Activated naive CD8-positive, alpha-beta T cell treated with anti-CD3 and anti-CD28 coated beads, Interleukin-2, amount 50 U/mL, for 24 hours (primary cell): ENCODE measurements around the gene STRADB.

Source experiments
- ATAC-seq: fragments of 150-1000 bp; cut with Tn5 transposase; one replicate; pipeline ENCODE4 v1.10.0; 2021
- DNase-seq: peaks from one replicate; pipeline ENCODE4 v3.0.0; 2021
- H3K27ac Mint-ChIP-seq: one replicate; pipeline ENCODE4 v1.8.0; 2021; ENCODE audit warnings: mild to moderate bottlenecking, mixed read lengths
- H3K27me3 Mint-ChIP-seq: one replicate; pipeline ENCODE4 v1.8.0; 2021; ENCODE audit warnings: mixed read lengths
- H3K36me3 Mint-ChIP-seq: one replicate; pipeline ENCODE4 v1.8.0; 2021; ENCODE audit warnings: low read depth, mixed read lengths
- H3K4me1 Mint-ChIP-seq: one replicate; pipeline ENCODE4 v1.8.0; 2021; ENCODE audit warnings: mixed read lengths
- H3K4me3 Mint-ChIP-seq: one replicate; pipeline ENCODE4 v1.8.0; 2021; ENCODE audit warnings: mild to moderate bottlenecking, moderate library complexity, mixed read lengths
- H3K9me3 Mint-ChIP-seq: one replicate; pipeline ENCODE4 v1.8.0; 2021; ENCODE audit warnings: mixed read lengths

STRADB gene

GRCh38 chr2:201451292-201452057, at the start of gene STRADB, which contains the start of gene TRAK2:
STRADB (plus strand) TSS chr2:201451740; CDS start chr2:201454841, 3,101 bp downstream.
TRAK2 (minus strand) TSS chr2:201451458; CDS start chr2:201420507, 30,951 bp downstream.
- ATAC-seq (peak; percentile 92), DNase-seq (peak; percentile 95)
- Mint-ChIP-seq H3K4me3 (peak within 1 kb of the TSS; percentile 90), H3K27me3 (no peaks in the 10 kb centered on the region), H3K27ac (peak within 1 kb of the TSS; percentile 90), H3K9me3 (no peaks in the 10 kb centered on the region), H3K4me1 (peaks cover 58% of the 10 kb centered on the region), H3K36me3 (peaks cover 12% of the 10 kb centered on the region)

DNA sequence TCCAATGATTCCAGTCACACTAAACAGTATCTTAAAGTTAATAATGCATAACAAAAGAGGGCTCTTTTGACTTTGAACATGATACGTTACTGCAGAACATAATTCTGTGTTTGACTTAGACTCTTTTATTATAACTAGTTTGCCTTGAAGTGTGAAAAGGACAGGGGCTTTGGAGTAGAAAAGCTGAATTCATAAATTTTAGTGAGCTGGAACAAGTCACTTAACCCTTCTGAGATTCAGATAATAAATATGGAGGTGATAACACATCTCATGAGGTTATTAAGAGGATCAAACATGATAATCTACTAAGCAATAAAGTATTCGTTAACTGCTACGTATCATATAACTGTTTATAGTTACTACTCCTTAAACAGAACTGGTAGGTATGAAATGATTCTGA, 49.7 kb upstream of the STRADB start:
- ATAC-seq, result no peak

DNA sequence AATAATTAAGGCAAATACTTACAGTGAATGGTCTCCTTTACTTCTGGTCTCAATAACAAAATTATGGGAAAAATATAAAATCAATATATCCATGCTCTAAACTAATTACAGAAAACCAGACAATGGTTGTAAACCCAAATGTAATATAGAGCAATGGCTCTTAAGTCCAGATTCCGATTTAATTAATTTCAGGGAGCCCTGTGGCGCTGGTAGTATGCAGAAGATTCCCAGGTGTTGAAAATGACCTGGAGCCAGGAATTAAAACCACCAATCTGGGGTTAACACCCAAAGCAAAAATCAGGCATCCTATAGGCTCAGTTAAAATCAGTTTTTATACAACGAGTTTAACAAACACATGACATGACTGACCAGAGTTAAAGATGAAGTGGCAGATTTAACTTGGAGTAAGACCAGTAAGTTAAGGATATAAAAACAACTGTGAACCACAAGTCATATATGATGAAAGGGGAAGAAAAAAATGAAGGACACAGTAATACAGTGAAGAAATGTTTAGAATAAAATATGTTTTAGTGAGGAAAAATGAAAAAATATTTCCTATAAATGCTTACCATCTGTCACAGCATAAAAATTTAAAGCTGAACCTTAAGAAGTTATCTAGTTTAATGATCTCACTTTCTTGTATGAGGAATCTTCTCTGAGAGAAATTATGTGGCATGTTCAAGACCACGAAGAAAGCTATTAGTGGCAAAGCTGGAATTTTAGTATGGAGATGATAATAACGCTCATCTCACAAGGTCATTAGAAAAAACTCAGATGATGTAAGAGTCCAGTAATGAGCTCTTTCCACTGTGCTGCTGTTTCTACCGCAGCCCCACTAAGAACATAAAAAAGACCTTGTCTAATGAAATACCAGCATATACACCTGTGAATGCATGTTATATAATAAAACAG, 48.6 kb upstream of the STRADB start:
- H3K9me3 Mint-ChIP-seq, result no peaks in the 10 kb centered on the region
- H3K36me3 Mint-ChIP-seq, result peaks cover 6% of the 10 kb centered on the region
- peaks cover 37% of the 10 kb centered on the region for H3K4me1 Mint-ChIP-seq
- no peak for ATAC-seq
- H3K27ac Mint-ChIP-seq, result no peak overlapping the region
- DNase-seq, result no peak
- no peak overlapping the region for H3K4me3 Mint-ChIP-seq
- no peaks in the 10 kb centered on the region for H3K27me3 Mint-ChIP-seq

More for the DNA sequence above, 49.7 kb upstream of the STRADB start:
- H3K27me3 Mint-ChIP-seq, result no peaks in the 10 kb centered on the region
- H3K36me3 Mint-ChIP-seq, result peaks cover 8% of the 10 kb centered on the region
- H3K4me1 Mint-ChIP-seq, result peaks cover 32% of the 10 kb centered on the region
- H3K27ac Mint-ChIP-seq, result no peak overlapping the region
- DNase-seq, result no peak
- no peaks in the 10 kb centered on the region for H3K9me3 Mint-ChIP-seq
- H3K4me3 Mint-ChIP-seq, result no peak overlapping the region

DNA sequence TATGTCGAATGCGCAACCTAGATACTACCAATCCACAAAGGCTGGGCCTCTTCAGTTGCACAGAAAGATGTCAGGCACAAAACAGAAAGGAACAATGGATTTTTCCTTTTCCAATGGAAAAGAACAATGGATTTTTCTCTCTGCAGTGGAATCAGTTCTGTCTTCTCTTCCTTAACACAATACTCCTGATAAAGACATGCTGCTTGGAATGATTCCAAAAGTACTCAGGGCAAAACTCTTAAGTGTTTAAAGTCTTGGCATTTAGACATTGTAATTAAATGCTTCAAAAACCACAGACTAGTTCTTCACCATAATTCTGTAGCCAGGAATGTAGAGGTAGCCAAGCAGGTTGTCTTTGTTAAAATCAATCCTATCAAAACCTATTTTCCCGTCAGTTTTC, 47.7 kb upstream of the STRADB start:
- no peaks in the 10 kb centered on the region for H3K27me3 Mint-ChIP-seq
- DNase-seq (no peak), ATAC-seq (no peak)
- no peak overlapping the region for H3K27ac Mint-ChIP-seq
- H3K9me3 Mint-ChIP-seq, result no peaks in the 10 kb centered on the region
- H3K4me1 Mint-ChIP-seq, result peaks cover 37% of the 10 kb centered on the region
- H3K4me3 Mint-ChIP-seq, result no peak overlapping the region
- peaks cover 6% of the 10 kb centered on the region for H3K36me3 Mint-ChIP-seq

GRCh38 chr2:201404699-201405280, 46.8 kb upstream of the STRADB start:
- Mint-ChIP-seq H3K27me3 (no peaks in the 10 kb centered on the region), H3K9me3 (no peaks in the 10 kb centered on the region), H3K4me3 (no peak overlapping the region), H3K36me3 (peaks cover 5% of the 10 kb centered on the region), H3K4me1 (peaks cover 37% of the 10 kb centered on the region), H3K27ac (no peak overlapping the region)
- ATAC-seq (peak; percentile 40), DNase-seq (no peak)

DNA sequence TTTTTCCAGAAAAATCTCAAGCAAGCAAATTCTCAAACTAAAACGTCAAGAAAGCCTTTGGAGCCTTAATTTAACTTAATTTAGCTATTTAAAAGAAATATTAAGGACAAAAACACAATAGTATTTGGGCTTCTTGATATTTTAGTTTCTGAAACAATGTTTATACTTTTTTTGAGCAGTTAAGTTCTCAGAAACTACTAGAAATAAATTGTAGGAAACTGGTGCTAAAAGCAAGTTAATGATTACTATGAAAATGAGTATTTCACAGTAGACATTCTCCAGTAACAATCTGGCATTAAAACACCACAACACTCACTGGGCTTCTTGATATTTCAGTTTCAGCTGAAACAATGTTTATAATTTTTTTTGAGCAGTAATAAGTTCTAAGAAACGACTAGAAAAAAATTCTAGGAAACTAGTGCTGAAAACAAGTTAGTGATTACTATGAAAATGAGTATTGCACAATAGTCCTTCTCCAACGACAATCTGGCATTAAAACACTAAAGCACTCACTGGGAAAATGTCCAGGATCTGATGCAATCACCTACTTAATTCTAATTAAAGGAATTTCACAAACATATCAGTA, 45.4 kb upstream of the STRADB start:
- ATAC-seq (no peak), DNase-seq (no peak)
- Mint-ChIP-seq H3K9me3 (no peaks in the 10 kb centered on the region), H3K4me3 (no peak overlapping the region), H3K27ac (no peak overlapping the region), H3K36me3 (peaks cover 10% of the 10 kb centered on the region), H3K4me1 (peaks cover 41% of the 10 kb centered on the region), H3K27me3 (no peaks in the 10 kb centered on the region)

DNA sequence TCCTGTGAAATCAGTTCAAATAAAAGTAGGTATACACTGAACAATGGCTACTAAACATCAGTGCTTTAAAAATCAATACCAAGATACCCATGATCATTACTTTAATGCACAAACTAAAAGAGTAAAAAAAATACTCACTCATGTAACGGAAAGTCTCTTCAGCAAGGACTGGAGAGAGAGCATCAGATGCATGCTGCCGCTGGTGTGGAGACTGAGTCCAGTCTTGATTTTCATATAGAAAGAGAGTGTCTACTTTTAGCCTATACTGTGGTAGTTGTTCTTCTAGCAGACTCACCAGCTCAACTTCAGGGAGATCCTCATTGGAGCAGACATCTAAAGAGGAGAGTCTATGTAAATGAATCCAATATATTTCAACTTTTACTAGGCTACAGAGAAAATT, 44.3 kb upstream of the STRADB start:
- H3K9me3 Mint-ChIP-seq, result no peaks in the 10 kb centered on the region

GRCh38 chr2:201408931-201409330, 42.6 kb upstream of the STRADB start:
- Mint-ChIP-seq H3K27me3 (no peaks in the 10 kb centered on the region), H3K4me3 (no peak overlapping the region), H3K4me1 (peaks cover 39% of the 10 kb centered on the region), H3K27ac (no peak overlapping the region), H3K9me3 (no peaks in the 10 kb centered on the region), H3K36me3 (peaks cover 18% of the 10 kb centered on the region)
- ATAC-seq (no peak), DNase-seq (no peak)

More for the DNA sequence above, 44.3 kb upstream of the STRADB start:
- Mint-ChIP-seq H3K27ac (no peak overlapping the region), H3K4me1 (peaks cover 43% of the 10 kb centered on the region), H3K36me3 (peaks cover 18% of the 10 kb centered on the region), H3K27me3 (no peaks in the 10 kb centered on the region), H3K4me3 (no peak overlapping the region)
- DNase-seq (no peak), ATAC-seq (no peak)

DNA sequence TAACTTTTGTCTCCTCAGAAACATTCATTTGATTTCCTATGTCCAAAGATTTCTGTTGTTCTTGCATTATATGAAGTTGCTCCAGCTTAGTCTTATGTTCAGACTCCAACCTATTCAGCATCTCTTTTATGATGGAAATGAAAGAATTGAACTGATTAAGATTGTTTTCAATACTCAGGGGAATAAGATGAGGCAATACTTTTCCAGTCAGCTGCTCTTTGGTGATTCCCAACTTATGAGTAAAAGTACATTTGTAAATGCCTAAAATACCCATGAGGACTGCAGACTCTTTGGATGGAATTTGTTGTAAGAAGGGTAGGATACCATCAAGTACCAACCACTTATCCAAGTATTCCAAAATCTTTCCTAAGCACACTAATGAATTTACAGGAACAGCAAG, 40.1 kb upstream of the STRADB start:
- ATAC-seq (no peak), DNase-seq (no peak)
- H3K27me3 Mint-ChIP-seq, result no peaks in the 10 kb centered on the region
- no peak overlapping the region for H3K4me3 Mint-ChIP-seq
- peaks cover 19% of the 10 kb centered on the region for H3K4me1 Mint-ChIP-seq
- no peaks in the 10 kb centered on the region for H3K9me3 Mint-ChIP-seq
- peaks cover 15% of the 10 kb centered on the region for H3K36me3 Mint-ChIP-seq
- no peak overlapping the region for H3K27ac Mint-ChIP-seq

DNA sequence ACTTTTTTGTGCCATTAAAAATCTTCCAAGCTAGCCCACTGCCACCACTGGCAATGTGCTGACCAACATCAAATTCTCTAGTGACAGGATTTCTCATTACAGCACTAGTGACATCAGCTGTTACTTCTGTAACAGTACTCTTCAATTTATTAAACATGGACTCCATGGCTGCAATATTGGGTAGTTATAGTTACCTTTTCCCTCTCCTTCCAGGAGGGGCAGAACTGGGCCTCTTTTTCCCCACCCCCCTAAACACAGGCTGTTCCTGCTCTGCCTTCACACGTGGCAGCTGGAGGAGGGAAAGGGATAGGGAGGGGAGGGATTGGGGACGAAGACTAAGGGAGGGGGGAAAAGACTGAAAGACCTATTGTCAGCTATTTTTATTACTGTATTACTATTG, 38.4 kb upstream of the STRADB start:
- Mint-ChIP-seq H3K4me1 (peaks cover 15% of the 10 kb centered on the region), H3K27ac (no peak overlapping the region), H3K36me3 (peaks cover 18% of the 10 kb centered on the region), H3K27me3 (no peaks in the 10 kb centered on the region), H3K9me3 (no peaks in the 10 kb centered on the region), H3K4me3 (no peak overlapping the region)
- no peak for DNase-seq
- ATAC-seq, result no peak

DNA sequence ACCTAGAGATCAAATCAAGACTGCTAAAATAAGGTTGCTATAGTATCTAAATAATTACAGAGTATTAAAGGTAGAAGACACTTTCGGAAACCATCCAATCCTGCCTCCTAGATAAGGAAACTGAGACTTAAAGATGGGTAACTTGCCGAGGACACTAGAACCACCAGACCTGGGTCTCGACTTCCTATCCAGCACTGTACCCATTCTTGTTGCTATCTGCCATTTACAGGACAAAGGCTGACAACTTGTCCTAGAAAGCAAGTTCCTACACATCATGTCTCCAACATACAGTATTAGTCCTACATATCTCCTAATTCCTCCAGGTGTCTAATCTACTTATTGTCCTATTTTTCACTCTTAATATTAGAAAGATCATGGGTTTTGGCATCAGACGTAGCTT, 38.0 kb upstream of the STRADB start:
- H3K27me3 Mint-ChIP-seq, result no peaks in the 10 kb centered on the region
- H3K4me1 Mint-ChIP-seq, result peaks cover 20% of the 10 kb centered on the region
- DNase-seq (no peak), ATAC-seq (no peak)
- H3K4me3 Mint-ChIP-seq, result no peak overlapping the region
- no peak overlapping the region for H3K27ac Mint-ChIP-seq
- no peaks in the 10 kb centered on the region for H3K9me3 Mint-ChIP-seq
- H3K36me3 Mint-ChIP-seq, result peaks cover 18% of the 10 kb centered on the region

DNA sequence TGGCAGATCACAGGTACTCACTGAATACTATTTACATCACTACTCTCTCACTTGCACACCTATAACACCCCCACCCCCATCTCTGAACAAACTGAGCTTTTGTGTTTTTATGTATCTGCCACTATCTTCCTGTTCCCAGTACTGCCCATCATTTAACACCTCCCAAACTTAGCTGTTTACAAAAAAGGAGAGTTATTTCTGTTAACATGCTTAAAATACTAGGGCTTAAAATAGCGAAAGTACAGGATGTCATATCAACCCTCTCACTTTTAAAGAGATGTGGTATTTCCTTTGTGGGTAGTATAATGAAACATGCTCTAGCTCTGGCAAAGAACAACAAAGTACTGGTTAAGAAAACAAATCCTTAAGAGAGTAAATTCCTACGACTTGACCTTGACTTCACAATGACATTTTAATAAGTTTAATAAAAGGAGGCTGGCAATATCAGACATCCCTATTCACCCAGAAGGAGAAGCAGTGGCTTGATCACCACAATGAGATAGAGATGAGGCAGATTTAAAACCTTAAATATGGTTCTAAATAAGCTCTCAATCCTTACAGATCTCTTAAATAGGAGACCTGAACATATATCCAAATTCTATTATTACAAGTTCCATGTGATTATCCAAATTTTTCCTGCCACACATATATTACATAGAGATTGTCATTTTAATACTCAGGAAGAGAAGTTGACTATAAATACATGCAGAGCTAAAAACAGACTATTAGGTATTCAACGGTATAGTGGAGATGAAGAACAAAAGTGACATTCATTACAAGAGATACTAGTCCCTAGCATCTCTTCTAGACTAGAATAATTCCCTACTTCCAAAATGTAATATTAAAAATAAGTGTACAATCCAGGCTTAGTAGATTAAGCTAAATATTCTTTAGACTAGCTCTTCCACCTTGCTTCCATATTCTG, 37.2 kb upstream of the STRADB start:
- DNase-seq, result no peak
- H3K9me3 Mint-ChIP-seq, result no peaks in the 10 kb centered on the region
- H3K27me3 Mint-ChIP-seq, result no peaks in the 10 kb centered on the region
- peaks cover 18% of the 10 kb centered on the region for H3K36me3 Mint-ChIP-seq
- no peak overlapping the region for H3K27ac Mint-ChIP-seq
- ATAC-seq, result peak; percentile 74
- no peak overlapping the region for H3K4me3 Mint-ChIP-seq
- H3K4me1 Mint-ChIP-seq, result peaks cover 28% of the 10 kb centered on the region

DNA sequence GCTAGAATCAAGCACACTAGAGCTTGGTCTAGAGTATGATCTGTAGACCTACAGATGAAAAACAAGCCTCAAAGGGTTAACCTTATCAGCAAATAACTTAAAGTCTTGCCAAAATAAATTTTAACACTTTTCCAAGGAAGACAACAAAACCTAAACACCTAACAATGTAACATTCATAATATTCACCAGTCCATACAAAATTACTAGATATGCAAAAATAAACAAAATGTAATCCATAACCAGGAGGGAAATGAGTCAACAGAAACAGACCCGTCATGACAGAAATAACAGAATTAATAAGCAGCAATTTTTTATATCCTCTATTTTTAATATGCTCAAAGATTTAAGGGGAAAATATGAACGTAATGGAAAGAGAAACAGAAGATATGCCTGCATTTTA, 36.4 kb upstream of the STRADB start:
- ATAC-seq (no peak), DNase-seq (no peak)
- H3K27ac Mint-ChIP-seq, result no peak overlapping the region
- H3K27me3 Mint-ChIP-seq, result no peaks in the 10 kb centered on the region
- H3K9me3 Mint-ChIP-seq, result no peaks in the 10 kb centered on the region
- H3K4me1 Mint-ChIP-seq, result peaks cover 33% of the 10 kb centered on the region
- H3K4me3 Mint-ChIP-seq, result no peak overlapping the region
- H3K36me3 Mint-ChIP-seq, result peaks cover 15% of the 10 kb centered on the region
